Ascending aorta (tissue), 2 donors: Measurements from ENCODE around the gene ZNF423. TPM values are rescaled to one million over a fixed set of nuclear protein-coding genes. Genes with fewer than 3 reads are reported as not detected.

ENCODE experiments used
- DNase-seq, 2 donors: peaks; one replicate each; pipeline ENCODE4 v3.0.0-alpha.2; 2019; ENCODE audit warnings: low spot score in 2 of 2
- H3K27ac ChIP-seq, 2 donors: fragments of 200-600 bp; sonication (generic); one replicate each; pipeline ENCODE4 v1.5.1; 2016 to 2017; ENCODE audit warnings: mild to moderate bottlenecking in 1 of 2
- H3K27me3 ChIP-seq: fragments of 200-600 bp; sonication (generic); one replicate; pipeline ENCODE4 v1.5.1; 2017
- H3K36me3 ChIP-seq, 2 donors: fragments of 200-600 bp; sonication (generic); one replicate each; pipeline ENCODE4 v1.5.1; 2016
- H3K4me1 ChIP-seq, 2 donors: fragments of 200-600 bp; sonication (generic); one replicate each; pipeline ENCODE4 v1.5.1; 2016 to 2017; ENCODE audit warnings: mild to moderate bottlenecking in 1 of 2
- H3K4me3 ChIP-seq, 2 donors: fragments of 200-600 bp; sonication (generic); one replicate each; pipeline ENCODE4 v1.5.1; 2016 to 2017; ENCODE audit warnings: mild to moderate bottlenecking in 1 of 2
- H3K9me3 ChIP-seq, 2 donors: fragments of 200-600 bp; sonication (generic); one replicate each; pipeline ENCODE4 v1.5.1; 2016
- intact Hi-C: fragments of 100-400 bp; cut with DNase I; formaldehyde crosslinking; loops from one replicate; pipeline ENCODE4 v1.15.1; 2023
- total RNA-seq: library from RNA; depleted of rRNA; stranded (reverse); fragments of >200 nt; gene quantifications from one replicate; pipeline ENCODE4 v1.1.0, GENCODE V29; 2016
- TF ChIP-seq, protein P1 (sequence below), 3 experiments: fragments of 200-600 bp in 2 of 3; fragments of 450-650 bp in 1 of 3; sonication (generic) in 2 of 3; IDR thresholded peaks; one replicate each; pipeline ENCODE4 v1.5.1; 2016 to 2019; ENCODE audit warnings: antibody characterized with exemption in 3 of 3, mild to moderate bottlenecking in 1 of 3, moderate library complexity in 1 of 3

The ZNF423 gene
- total RNA-seq, 1 donor from 2014 or later, result 42.9 TPM

DNA sequence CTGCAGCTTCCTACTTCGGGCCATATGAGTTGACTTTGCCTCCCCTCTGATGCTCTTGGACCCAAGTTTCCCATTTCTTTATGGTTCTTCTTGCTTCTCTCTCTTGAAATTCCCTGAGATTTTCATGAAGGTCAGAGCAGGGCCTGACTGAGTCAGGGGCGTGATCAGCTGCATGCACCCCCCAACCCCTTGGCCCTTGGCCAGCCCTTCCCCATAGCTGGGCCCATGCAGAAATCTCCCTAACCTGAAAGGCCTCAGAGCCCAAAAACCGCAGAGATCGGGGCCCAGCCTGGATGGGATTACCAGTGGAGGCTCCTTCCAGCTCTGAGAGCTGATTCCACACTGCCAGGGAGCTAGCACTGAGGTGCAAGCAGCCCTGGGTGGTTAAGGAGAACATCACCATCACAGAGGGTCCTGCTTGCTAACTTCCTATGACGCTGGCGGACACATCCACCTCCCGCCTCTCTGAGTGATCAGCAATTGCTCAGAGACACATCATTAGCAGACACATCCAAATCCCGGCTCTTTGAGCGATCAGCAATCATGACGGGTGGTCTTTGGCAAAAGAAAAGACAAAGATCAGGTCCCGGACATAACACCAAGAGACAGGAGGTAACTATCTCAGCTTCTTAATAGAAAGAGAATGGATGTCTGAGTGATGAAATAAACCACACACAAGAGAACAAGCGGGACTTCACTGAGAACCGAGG lies 320.9 kb downstream of the ZNF423 start:
- Histone ChIP-seq H3K27me3 (no peaks in the 10 kb centered on the region), H3K4me3 (no peak overlapping the region), H3K4me1 (peaks cover 0 to 21% of the 10 kb centered on the region in 2 donors), H3K27ac (no peak overlapping the region), H3K9me3 (no peaks in the 10 kb centered on the region), H3K36me3 (no peaks in the 10 kb centered on the region)
- intact Hi-C loops, result no loop called here
- DNase-seq, result no peak
- TF ChIP-seq, protein P1, sequence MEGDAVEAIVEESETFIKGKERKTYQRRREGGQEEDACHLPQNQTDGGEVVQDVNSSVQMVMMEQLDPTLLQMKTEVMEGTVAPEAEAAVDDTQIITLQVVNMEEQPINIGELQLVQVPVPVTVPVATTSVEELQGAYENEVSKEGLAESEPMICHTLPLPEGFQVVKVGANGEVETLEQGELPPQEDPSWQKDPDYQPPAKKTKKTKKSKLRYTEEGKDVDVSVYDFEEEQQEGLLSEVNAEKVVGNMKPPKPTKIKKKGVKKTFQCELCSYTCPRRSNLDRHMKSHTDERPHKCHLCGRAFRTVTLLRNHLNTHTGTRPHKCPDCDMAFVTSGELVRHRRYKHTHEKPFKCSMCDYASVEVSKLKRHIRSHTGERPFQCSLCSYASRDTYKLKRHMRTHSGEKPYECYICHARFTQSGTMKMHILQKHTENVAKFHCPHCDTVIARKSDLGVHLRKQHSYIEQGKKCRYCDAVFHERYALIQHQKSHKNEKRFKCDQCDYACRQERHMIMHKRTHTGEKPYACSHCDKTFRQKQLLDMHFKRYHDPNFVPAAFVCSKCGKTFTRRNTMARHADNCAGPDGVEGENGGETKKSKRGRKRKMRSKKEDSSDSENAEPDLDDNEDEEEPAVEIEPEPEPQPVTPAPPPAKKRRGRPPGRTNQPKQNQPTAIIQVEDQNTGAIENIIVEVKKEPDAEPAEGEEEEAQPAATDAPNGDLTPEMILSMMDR (IDR thresholded peaks at IDR 0.05), result no peak

DNA sequence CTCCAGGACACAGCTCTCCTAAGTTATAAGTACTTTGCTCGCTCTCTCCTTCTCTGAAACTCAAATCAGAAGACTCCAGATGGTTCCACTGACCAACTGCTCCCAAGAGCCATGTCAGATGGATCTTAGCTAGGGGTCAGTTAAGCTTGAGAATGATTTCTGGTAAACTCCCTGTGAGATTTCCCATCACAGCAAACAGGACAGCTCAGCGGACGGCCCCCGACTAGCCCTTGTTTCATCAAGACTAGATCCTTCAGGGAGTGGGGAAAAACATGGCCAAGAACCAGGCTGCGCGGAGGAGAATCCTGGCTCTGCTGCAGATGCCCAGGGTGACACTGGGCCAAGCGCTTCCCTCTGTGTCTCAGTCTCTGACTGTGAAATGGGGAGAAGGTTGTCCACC lies 322.5 kb downstream of the ZNF423 start:
- Histone ChIP-seq H3K9me3 (no peaks in the 10 kb centered on the region), H3K4me1 (peaks cover 0 to 5% of the 10 kb centered on the region in 2 donors), H3K27ac (no peak overlapping the region), H3K27me3 (no peaks in the 10 kb centered on the region), H3K4me3 (no peak overlapping the region), H3K36me3 (no peaks in the 10 kb centered on the region)
- intact Hi-C loops, result no loop called here
- DNase-seq, result no peak
- TF ChIP-seq, protein P1 (IDR thresholded peaks at IDR 0.05), result no peak

DNA sequence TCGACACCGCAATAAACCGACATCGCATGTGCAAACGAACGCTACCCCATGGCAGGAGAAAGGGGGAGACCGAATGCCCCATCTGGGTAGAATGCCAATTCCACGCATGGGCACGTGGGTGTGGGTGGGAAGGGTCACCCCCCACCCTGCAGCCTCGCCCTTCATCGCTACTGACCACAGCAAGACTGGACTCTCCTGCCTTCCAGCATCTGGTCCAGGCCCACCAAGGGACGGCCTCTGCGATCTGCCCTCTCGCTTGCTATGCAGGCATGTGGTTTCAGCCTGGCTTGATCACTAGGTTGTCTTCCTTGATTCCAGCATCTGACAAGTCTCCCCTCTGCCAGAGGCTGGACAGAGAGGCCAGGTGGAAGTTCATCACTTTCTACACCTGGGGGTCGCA lies 323.0 kb downstream of the ZNF423 start:
- H3K4me3 ChIP-seq, result no peak overlapping the region
- no peaks in the 10 kb centered on the region for H3K36me3 ChIP-seq
- H3K27me3 ChIP-seq, result no peaks in the 10 kb centered on the region
- intact Hi-C loops, result no loop called here
- TF ChIP-seq, protein P1 (IDR thresholded peaks at IDR 0.05), result no peak
- no peak overlapping the region for H3K27ac ChIP-seq
- DNase-seq, result no peak
- H3K9me3 ChIP-seq, result no peaks in the 10 kb centered on the region
- no peaks in the 10 kb centered on the region for H3K4me1 ChIP-seq

DNA sequence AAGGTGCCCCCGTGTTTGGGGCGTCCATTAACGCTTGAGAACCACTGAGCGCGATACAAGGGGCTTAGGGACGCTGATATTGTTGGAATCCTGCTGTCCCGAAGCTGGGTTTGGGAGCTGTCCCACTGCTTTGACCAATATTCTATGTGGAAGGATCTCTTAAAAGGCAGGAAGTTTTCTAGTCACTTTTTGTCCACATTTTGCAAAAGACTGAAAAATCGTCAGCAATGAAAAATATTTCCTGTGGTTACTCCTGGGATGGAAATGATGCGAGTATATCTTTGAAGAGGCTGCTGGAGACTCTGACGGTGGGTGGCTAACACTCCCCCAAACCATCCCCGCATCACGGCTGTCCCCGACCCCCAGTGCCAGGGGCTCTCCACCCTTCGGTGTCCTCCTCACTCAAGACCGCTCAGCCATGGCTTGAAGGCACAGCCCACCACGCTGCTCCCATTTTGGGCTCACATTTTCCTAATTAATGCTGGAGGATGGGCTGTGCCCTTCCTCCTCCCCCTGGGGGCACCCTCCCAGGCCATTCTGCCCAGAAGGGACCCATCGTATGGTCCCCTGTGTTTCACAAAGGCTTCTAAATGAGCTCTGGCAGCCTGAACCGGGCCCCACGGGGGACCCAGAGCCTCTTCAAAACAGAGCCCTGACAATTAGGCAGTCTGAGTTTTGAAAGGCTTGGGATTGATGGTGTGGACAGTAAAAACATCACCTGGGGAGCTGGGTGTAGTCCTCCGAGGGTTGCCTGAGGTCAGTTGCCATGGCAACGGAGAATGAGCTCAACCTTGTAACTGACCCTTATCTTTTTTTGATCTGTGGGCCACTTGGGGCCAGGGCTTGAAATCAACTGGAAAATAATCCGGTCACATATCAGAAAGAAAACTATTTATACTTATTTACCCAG lies 323.7 kb downstream of the ZNF423 start:
- H3K27ac ChIP-seq, result no peak overlapping the region
- no peaks in the 10 kb centered on the region for H3K9me3 ChIP-seq
- TF ChIP-seq, protein P1 (IDR thresholded peaks at IDR 0.05), result no peak
- no peak for DNase-seq
- no peaks in the 10 kb centered on the region for H3K27me3 ChIP-seq
- H3K36me3 ChIP-seq, result no peaks in the 10 kb centered on the region
- no peak overlapping the region for H3K4me3 ChIP-seq
- H3K4me1 ChIP-seq, result no peaks in the 10 kb centered on the region
- intact Hi-C loops, result no loop called here

DNA sequence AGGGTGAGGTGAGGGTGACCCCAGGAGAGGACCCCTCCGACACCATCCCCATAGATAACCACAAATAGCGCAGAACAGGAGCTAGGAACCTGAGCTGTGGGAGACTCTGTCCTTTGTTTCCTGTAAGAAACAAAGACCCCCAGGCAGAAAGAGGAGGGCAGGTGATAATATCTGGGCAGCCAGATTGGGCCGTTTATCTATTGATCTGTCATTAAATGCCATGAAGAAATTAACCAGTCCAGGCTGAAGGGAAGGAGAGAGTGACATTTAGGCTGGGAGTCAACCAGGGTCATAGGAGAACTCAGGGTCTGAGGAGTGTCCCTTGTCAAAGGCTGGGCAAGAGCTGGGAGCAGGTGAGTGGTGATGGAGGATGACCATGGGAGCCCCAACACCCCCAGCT lies 324.5 kb downstream of the ZNF423 start:
- no peak for DNase-seq
- no peaks in the 10 kb centered on the region for H3K27me3 ChIP-seq
- no peaks in the 10 kb centered on the region for H3K4me1 ChIP-seq
- no peak overlapping the region for H3K27ac ChIP-seq
- no peak overlapping the region for H3K4me3 ChIP-seq
- H3K36me3 ChIP-seq, result no peaks in the 10 kb centered on the region
- TF ChIP-seq, protein P1 (IDR thresholded peaks at IDR 0.05), result no peak
- no peaks in the 10 kb centered on the region for H3K9me3 ChIP-seq
- intact Hi-C loops, result no loop called here
